ENCODE results near the gene WDR38.

Gene WDR38, protein sequence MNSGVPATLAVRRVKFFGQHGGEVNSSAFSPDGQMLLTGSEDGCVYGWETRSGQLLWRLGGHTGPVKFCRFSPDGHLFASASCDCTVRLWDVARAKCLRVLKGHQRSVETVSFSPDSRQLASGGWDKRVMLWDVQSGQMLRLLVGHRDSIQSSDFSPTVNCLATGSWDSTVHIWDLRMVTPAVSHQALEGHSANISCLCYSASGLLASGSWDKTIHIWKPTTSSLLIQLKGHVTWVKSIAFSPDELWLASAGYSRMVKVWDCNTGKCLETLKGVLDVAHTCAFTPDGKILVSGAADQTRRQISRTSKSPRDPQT

DNA sequence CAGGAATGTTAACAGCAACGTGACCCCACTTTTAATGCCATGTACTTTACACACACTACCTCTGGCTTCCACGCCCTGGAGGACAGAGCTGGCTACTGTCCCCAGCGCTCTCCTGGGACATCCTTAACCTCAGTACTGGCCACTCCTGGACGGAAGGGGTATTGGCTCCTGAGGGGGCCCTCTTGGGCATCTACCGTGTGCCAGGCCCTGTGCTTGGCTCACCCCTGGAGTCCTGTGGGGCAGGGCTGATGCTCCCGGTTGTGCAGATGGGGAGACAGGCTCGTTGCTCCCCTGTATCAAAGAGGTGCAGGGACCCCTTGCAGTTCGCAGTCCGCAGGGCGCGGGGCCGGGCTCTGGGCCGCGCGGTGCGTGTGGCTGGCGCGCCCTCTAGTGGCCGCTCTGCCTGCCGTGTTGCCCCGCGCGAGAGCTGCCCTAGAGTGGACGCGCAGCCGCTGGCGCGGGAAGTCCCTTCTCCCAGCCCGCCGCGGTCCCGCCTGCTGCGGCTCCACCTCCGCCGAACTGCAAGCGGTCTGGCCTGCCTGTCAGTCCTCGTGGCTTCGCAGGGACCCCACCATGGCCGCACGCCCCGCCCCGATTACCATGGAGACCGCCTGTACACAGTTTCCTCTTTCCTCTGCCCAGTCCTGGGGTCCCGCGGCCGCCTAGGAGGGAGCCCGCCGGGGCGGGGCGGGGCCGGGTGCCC lies at the start of gene WDR38:
Gene WDR38 (plus strand): TSS at position 632 of the 703 bp plus-strand sequence. CDS start 72 bp downstream, outside the sequence.
- peak; percentile 79 for DNase-seq

DNA sequence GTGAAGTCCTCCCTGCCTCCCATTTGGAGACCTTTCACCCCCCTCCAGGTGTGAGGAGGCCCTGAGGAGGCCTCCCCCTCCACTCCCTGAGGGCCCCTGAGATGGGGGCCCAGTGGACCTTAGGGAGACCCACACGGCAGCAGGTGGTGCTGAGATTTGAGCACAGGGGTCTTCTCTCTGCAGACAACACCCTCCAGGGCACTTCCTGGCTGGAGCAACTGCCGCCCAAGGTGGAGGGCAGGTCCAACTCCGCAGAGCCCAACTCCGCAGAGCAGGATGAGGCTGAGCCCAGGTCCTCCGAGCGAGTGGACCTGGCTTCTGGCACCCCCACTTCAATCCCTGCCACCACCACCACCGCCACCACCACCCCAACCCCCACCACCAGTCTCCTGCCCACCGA lies 49.3 kb upstream of the WDR38 start:
- DNase-seq: no peak

DNA sequence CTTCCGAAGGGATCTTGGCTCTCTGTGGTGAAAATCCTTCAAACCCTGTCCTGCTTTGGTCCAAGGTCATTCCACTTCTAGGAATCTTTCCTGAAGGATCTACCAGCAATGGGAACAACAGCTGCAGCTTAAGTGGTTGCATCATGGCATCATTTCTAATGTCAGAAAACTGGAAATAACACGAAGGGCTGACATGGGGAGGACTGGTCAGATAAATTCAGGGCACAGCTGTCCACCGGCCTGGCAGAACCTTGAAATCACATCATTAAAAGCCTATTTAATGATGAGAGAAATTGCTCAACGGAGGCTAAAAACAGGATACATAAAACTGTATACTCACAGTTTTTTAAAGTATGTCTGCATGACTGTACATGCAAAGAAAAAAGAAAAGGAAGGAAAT lies 48.1 kb upstream of the WDR38 start:
- DNase-seq: no peak

DNA sequence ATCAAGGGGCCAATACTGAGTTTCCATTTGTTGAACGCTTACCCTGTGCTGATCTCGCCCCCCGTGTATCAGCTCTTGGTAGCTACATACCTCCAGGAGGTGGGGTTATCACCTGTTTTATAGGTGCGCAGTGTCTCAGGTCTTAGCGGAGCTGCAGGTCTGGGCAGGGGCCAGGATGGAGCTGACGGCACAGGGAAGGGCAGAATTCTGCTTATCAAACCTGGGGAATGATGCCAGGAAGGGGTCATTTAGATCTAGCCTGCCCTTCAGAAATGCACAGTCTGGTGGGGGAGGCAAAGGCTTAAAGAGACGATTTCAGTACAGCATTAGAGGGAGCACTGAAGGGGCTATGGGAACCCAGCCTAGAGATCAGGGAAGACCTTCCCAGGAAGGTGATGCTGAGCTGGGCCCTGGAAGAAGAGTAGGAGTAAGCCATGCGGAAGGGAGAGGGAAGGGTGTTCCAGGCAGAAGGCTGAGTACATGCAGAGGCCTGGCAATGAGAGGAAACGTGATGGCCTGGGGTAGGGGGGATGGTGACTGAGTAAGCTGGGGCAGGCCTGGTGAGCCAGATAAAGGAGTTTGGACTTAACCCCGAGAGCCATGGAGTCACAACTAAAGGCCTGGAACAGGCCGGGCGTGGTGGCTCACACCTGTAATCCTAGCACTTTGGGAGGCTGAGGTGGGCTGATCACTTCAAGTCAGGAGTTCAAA lies 44.9 kb upstream of the WDR38 start:
- no peak for DNase-seq

DNA sequence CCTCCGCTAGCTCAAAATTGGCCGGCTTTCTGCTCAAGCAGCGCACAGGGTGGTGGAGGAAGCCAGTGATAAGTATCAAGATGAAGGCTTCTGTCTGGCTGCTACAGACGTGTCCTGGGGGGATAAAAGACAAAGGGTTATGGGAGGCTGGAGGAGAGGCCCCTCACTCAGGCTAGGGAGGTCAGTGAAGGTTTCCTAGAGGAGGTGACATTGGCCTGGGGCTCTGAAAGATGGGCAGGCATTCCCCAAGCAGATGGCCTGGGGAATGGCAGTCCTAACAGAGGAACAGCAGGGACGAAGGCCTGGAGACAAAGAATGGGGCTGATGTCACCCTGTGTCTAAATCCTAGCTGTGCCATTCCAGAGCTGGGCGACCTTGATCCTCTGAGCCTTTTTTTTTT lies 44.0 kb upstream of the WDR38 start:
- DNase-seq: no peak

DNA sequence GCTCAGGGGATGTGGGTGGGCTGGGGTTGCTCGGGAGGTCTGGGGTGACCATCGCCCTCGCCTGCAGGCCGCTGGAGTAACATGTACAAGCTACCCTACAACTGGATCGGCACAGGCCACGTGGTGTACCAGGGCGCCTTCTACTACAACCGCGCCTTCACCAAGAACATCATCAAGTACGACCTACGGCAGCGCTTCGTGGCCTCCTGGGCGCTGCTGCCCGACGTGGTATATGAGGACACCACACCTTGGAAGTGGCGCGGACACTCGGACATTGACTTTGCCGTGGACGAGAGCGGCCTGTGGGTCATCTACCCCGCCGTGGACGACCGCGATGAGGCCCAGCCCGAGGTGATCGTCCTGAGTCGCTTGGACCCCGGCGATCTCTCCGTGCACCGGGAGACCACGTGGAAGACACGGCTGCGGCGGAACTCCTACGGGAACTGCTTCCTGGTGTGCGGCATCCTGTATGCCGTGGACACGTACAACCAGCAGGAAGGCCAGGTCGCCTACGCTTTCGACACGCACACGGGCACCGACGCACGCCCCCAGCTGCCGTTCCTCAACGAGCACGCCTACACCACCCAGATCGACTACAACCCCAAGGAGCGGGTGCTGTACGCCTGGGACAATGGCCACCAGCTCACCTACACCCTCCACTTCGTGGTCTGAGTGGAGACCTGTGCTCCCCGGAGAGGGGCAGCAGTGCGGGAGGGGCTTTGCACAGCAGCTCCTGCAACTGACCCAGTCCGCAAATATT lies 43.3 kb upstream of the WDR38 start:
- no peak for DNase-seq

DNA sequence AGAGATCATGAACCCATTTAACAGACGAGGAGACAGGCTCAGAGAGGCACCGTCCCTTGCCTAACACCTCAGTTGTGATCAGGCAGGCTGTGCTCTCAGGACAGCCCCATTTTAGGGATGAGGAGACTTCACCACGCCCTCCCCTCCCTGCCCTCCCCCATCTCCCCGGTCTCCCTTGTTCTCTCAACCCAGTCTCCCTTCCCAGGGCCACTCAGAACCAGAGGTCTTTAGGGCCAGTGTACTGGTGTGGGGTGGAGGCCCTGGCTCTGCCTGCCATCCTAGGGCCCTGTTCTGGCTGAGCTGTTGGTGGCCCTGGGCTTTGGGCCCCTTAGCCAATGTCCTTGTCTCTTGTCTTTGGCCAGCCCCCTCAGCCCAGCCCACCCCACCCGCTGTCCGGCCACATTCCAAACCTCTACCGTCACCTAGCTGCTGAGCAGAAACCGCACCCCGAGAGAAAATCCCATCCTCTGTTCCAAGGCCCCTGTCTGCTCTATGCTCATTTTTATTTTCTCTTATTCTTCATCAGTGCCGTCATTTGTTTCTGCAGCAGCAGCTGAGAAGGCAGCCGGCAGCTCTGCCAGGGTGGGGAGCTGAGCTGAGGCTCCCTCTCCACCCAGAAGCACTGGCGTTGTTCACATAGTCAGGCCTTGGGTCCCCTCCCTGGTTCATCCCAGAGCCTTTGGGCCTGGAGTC lies 42.5 kb upstream of the WDR38 start:
- no peak for DNase-seq

DNA sequence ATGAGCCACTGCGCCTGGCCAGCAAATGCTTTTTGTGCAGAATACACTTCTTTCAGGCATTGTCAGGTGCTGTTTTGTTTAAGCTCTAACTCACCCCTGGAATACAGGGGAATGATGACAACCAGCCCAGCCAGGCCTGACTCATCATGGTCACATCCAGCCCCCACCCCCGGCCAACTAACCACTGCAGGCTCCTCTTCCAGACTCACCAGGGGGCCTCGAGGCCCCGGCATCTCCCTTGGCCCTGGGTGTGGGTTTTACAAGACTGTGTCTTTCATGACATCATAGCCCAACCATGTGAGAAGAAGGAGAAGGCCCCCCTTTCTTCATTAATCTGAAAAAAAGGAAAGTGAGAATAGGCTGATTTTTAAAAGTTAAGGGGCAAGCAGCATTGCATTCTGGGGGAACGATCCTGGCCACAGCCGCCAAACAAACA lies 40.8 kb upstream of the WDR38 start:
- DNase-seq: no peak

DNA sequence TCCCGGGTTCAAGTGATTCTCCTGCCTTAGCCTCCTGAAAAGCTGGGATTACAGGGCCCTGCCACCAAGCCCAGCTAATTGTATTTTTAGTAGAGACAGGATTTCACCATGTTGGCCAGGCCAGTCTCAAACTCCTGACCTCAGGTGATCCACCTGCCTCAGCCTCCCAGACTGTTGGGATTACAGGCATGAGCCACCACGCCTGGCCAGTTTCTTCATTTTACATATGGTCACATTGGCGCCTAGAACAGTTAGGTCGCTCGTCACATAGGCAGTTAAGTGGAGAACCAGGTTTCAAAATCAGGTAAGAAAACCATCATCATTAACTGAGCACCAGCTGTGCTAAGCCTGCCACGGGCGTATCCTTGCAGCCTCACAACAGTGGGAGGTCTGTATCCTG lies 40.2 kb upstream of the WDR38 start:
- DNase-seq: no peak

DNA sequence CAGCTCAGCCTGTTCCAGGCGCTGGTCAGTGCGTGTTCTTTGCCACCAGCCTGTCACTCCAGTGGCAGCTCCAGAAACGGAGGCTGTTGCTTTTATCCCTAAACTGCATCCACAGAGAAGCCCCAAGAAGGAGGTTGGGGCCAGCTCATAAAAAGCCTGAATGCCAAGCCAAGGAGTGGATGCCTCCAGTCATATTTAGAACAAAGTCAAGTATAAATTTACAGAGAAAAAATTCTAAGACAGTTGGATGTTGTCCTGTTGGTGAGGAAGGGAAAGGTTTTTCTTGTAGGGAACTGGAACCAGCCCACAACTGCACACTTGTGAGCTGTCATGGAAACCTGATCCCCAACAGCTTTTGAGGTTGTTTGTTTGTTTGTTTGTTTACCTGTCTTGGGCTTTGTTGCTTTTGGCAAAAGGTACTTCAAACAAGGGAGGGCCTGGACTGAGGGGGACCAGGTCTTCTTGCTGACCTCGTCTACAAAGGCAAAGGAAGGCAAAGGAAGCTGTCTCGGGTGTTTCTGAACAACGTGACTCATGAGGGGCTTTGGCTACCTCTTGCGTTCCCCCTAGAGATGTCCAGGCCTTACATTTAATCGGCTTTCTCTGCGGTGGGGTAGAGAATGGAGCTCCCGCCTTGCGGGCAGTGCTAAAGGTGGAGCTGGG lies 39.6 kb upstream of the WDR38 start:
- DNase-seq: no peak

DNA sequence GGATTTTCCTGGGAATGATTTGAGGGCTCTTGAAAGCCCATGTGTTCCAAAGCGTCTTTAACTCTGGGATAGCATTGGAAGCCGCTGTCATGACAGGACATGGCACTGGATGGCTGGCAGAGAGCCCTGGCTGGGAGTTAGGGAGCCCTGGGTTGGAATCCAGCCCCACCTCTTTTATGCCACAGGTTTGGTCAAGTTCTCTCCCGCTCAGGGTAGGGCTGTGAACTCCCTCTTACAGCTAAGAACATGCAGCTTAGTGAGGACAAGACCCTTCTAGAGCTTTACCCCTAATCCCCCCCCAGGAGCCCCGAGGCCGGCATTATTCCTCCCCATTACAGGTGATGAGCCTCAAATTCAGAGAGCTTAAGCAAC lies 39.1 kb upstream of the WDR38 start:
- no peak for DNase-seq

DNA sequence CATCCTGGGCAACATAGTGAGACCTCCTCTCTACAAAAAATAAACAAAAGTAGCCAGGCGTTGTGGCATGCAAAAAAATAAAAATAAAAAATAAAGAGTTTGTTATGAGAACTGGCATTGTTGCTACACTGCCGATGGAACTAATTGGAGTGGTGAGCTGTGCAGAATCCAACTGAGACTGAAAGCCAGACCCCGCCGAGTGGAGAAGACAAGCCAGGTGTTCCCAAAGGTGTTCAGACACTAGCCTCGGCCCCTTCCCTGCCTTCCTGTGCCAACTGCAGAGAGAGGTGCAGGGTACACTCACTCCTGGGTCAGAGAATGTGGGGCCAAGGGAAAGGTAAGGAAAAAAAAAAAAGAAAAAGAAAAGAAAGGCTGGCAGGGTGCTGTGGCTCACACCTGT lies 37.7 kb upstream of the WDR38 start:
- DNase-seq: no peak

DNA sequence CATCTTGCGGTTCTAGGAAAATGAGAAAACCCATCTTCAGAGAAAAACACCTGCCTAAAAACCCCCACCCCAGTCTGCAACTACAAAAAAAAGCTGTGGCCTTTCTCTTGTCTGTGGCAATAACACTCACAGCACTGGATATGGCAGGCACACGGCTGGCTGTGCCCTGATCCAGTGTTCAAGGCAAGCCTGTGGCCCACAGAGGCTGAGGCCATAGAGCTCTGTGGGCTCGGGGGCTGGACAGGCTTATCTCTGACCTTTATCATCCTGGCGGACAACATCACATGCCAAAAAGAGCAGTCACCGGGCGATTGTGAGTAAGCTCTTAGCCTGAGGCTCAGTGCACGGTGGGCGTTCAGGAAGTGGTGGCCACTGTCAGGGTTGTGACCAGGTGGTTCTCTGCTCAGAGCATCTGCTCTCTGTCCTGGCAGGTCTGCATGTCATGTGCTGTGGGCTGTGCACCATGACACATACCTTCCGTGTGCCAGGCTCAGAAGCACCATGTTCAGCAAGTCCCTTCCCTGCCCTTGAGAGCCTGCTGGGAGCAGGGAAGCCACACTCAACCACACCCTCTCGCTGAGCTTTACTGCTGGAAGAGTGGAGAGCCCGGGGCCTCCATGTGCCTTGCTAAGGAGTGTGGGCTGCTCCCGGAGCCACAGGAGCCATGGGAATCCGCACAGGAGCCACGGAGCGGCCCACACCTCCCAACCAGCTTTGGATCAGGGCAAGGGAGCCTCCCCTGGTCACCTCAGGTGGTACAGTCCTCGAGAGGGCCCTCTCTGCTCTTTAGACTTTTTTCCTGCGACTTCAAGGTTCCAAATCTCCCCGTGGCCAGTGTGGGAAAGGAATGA lies 34.6 kb upstream of the WDR38 start:
- peak; percentile 16 for DNase-seq

DNA sequence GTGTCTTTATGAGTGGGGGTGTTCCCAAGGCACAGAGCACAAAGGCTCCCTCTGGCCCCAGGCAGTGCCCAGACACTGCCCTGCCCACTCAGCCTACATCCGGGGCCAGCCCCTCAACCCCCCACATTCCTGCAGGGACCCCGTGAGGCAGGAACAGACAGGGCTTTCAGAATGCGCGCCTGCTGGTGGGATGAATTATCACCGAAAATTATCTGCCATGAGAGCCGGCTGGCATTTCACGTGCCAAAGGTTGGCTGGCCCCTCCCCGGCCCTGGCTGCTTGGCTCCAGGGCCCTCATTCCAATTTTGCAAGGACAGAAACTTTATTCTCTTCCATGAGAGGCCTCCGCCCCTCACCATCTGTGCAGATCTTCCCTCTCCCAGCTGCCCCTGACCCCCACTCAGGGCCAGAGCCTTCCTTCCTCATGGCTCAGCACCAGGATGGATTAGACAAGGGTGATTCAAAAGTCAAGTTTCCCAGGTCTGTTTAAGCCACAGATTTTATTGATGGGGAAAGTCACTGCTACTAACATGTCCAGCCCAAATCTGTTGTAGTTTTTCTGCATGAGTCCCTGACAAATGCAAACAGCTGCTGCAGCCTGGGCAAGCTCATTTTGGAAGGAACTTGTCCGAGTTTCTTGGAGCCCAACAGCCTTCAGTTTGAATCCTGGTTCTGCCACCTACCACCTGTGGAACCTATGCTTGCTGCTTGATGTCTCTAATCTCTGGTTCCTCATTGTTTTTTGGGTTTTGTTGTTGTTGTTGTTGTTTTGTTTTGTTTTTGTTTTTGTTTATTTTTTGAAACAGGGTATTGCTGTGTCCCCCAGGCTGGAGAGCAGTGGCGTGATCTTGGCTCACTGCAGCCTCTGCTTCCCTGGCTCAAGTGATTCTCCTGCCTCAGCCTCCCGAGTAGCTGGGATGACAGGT lies 32.3 kb upstream of the WDR38 start:
- DNase-seq: no peak

DNA sequence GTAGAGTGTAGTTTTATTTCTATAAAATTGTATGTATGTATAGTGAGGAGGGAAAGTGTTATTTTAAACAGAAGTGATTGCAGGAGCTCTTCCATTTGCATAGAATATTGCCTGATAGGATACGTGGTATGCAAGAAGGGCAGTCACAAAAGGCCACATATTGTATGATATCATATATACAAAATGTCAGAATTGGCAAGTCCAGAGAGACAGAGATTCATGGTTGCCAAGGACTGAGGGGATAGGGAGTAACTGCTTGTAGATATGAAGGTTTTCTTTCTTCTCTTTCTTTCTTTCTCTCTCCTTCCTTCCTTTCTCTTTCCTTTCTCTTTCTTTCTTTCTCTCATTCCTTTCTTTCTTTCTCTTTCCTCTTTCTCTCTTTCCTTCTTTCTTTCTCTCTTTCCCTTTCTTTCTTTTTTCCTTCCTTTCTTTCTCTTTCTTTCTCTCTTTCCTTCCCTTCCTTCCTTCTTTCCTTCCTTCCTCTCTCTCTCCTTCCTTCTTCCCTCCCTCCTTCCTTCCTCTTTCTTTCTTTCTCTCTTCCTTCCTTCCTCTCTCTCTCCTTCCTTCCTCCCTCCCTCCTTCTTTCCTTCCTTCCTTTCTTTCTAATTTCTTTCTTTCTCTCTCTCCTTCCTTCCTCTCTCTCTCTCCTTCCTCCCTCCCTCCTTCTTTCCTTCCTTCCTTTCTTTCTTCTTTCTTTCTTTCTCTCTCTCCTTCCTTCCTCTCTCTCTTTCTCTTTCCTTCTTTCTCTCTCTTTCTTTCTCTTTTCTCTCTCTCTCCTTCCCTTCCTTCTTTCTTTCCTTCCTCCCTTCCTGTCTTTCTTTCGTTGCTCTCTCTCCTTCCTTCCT lies 24.5 kb upstream of the WDR38 start:
- DNase-seq: no peak

DNA sequence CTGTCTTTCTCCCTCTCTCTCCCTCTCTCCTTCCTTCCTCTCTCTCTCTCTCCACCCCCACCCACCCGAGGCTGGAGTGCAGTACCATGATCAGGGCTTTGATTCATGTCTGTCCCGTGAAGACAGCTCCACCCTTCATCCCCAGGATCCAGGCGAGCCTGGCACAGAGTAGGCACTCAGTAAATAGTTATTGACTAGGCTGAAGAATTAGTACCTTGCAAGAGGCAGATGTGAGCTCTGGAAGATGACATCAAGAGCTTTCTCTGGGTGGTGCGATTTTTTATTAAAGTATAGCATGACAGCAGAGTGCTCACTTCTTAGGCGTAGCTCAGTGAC lies 24.0 kb upstream of the WDR38 start:
- no peak for DNase-seq

DNA sequence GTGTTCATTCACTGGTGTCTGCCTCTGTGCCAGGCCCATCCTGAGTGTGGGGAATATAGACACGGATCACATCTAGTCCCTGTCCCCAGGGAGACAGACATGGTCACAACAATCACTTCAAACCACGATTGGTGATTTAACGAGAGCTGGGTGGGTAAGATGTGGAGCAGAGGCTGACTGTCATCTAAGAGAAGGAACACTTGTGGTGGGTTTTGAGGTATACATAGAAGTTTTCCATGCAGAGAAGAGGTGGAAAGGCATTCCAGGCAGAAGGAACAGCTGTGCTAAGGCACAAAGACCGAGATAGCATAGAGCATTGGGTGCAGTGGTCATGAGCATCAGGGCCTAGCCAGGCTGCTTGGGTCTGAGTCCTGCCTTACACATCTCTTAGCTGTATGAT lies 22.7 kb upstream of the WDR38 start:
- no peak for DNase-seq

DNA sequence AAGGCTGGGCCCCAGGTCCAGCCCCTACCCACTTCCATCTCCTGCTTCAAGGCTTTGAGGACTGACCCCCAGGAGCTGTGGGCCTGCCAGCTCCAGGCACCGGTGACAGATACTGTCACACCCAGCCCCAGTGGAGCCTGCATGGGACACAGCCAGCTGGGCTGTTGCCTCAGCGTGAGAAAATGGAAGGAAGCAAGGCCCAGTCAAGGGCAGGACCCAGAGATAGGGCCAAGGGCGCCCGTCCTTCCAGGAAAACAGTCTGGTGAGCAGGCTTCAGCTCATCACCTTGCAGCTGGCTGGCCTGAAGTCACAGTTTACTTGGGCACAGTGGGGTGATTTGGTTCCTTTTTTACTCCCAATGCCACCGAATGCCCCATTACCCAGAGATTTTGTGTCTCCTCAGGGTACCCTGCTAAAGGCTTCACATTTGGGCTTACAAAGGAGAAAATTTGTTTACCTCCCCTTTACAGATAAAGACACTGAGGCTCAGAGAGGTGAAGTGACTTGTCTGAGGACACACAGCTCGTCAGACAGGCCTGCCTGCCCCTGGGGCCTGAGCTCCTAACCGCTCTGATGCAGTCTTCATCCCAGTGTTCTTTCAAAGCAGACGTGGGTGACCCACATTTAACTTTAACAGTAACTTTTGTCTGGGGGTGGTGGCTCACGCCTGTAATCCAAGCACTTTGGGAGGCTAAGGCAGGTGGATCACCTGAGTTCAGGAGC lies 21.5 kb upstream of the WDR38 start:
- peak; percentile 43 for DNase-seq
